ENCODE measurements around the gene RHOV.

- TF ChIP-seq, protein P1, sequence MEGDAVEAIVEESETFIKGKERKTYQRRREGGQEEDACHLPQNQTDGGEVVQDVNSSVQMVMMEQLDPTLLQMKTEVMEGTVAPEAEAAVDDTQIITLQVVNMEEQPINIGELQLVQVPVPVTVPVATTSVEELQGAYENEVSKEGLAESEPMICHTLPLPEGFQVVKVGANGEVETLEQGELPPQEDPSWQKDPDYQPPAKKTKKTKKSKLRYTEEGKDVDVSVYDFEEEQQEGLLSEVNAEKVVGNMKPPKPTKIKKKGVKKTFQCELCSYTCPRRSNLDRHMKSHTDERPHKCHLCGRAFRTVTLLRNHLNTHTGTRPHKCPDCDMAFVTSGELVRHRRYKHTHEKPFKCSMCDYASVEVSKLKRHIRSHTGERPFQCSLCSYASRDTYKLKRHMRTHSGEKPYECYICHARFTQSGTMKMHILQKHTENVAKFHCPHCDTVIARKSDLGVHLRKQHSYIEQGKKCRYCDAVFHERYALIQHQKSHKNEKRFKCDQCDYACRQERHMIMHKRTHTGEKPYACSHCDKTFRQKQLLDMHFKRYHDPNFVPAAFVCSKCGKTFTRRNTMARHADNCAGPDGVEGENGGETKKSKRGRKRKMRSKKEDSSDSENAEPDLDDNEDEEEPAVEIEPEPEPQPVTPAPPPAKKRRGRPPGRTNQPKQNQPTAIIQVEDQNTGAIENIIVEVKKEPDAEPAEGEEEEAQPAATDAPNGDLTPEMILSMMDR (IDR thresholded peaks at IDR 0.05): no peak
- no peak for TF ChIP-seq POLR2A (IDR thresholded peaks at IDR 0.05)
Observed at GRCh38 chr15:40914013-40914412, 40.0 kb upstream of the RHOV start.

Measured in prostate gland (tissue), 2 donors.